MG63 (cell line): Measurements from ENCODE around the gene EFNA3. TPM values are rescaled to one million over a fixed set of nuclear protein-coding genes. Genes with fewer than 3 reads are reported as not detected.

ENCODE experiments used
- DNase-seq: peaks from one replicate; pipeline ENCODE4 v3.0.0-alpha.2; 2020
- H3K27me3 ChIP-seq: fragments of 250-450 bp; sonication (Bioruptor Pico); 2 replicates; pipeline ENCODE4 v1.5.1; 2020; ENCODE audit warnings: mild to moderate bottlenecking, moderate library complexity
- H3K36me3 ChIP-seq: fragments of 250-450 bp; sonication (Bioruptor Pico); 2 replicates; pipeline ENCODE4 v1.5.1; 2020; ENCODE audit warnings: mild to moderate bottlenecking, moderate library complexity
- H3K4me3 ChIP-seq: fragments of 250-450 bp; sonication (Bioruptor Pico); 2 replicates; pipeline ENCODE4 v1.5.1; 2020; ENCODE audit warnings: mild to moderate bottlenecking, moderate library complexity
- H3K9me3 ChIP-seq: fragments of 250-450 bp; sonication (Bioruptor Pico); 2 replicates; pipeline ENCODE4 v1.5.1; 2020; ENCODE audit warnings: mild to moderate bottlenecking, moderate library complexity
- total RNA-seq: library from RNA; depleted of rRNA; stranded (reverse); fragments of >200 nt; shearing (Covaris generic); gene quantifications from 2 replicates; pipeline ENCODE4 v1.2.3, GENCODE V29; 2014; ENCODE audit warnings: low replicate concordance

EFNA3 gene
- total RNA-seq, 1 experiment from 2014 or later, result 3.0 TPM

- H3K36me3 ChIP-seq, result no peaks in the 10 kb centered on the region
- H3K9me3 ChIP-seq, result no peaks in the 10 kb centered on the region
- H3K4me3 ChIP-seq, result no peak overlapping the region
- no peak for DNase-seq
- no peaks in the 10 kb centered on the region for H3K27me3 ChIP-seq
These were observed 34.8 kb upstream of the EFNA3 start for GRCh38 chr1:155043793-155044192.

GRCh38 chr1:155044365-155044764 is 34.3 kb upstream of the EFNA3 start:
- no peaks in the 10 kb centered on the region for H3K27me3 ChIP-seq
- no peak for DNase-seq
- H3K36me3 ChIP-seq, result no peaks in the 10 kb centered on the region
- H3K9me3 ChIP-seq, result no peaks in the 10 kb centered on the region
- no peak overlapping the region for H3K4me3 ChIP-seq

GRCh38 chr1:155044812-155045657 is 33.6 kb upstream of the EFNA3 start:
- DNase-seq, result peak; percentile 91

GRCh38 chr1:155048449-155049334 is 29.9 kb upstream of the EFNA3 start:
- DNase-seq, result no peak
- no peaks in the 10 kb centered on the region for H3K9me3 ChIP-seq

More at GRCh38 chr1:155044812-155045657, 33.6 kb upstream of the EFNA3 start:
- H3K27me3 ChIP-seq, result no peaks in the 10 kb centered on the region
- H3K9me3 ChIP-seq, result no peaks in the 10 kb centered on the region
- H3K4me3 ChIP-seq, result no peak overlapping the region
- no peaks in the 10 kb centered on the region for H3K36me3 ChIP-seq

GRCh38 chr1:155049651-155050559 is 28.7 kb upstream of the EFNA3 start:
- H3K4me3 ChIP-seq, result peak overlapping the region; percentile 75
- DNase-seq, result peak; percentile 62
- peaks cover 25% of the 10 kb centered on the region for H3K36me3 ChIP-seq
- H3K27me3 ChIP-seq, result no peaks in the 10 kb centered on the region
- H3K9me3 ChIP-seq, result no peaks in the 10 kb centered on the region

More at GRCh38 chr1:155048449-155049334, 29.9 kb upstream of the EFNA3 start:
- Histone ChIP-seq H3K36me3 (peaks cover 13% of the 10 kb centered on the region), H3K27me3 (no peaks in the 10 kb centered on the region), H3K4me3 (no peak overlapping the region)

- Histone ChIP-seq H3K27me3 (no peaks in the 10 kb centered on the region), H3K9me3 (no peaks in the 10 kb centered on the region), H3K36me3 (peaks cover 32% of the 10 kb centered on the region), H3K4me3 (peak within 1 kb of the TSS; percentile 75)
- DNase-seq, result peak; percentile 87
These were observed 27.9 kb upstream of the EFNA3 start, which contains the start of gene ADAM15 for GRCh38 chr1:155050560-155051341. Gene ADAM15, plus strand, starts transcription at chr1:155051316. Its CDS starts 71 bp downstream, at chr1:155051387.

GRCh38 chr1:155051342-155051776 is 27.3 kb upstream of the EFNA3 start:
- Histone ChIP-seq H3K9me3 (no peaks in the 10 kb centered on the region), H3K27me3 (no peaks in the 10 kb centered on the region), H3K36me3 (peaks cover 38% of the 10 kb centered on the region), H3K4me3 (peak overlapping the region; percentile 75)
- DNase-seq, result peak; percentile 23

GRCh38 chr1:155051777-155052398 is 26.7 kb upstream of the EFNA3 start:
- DNase-seq, result peak; percentile 81
- Histone ChIP-seq H3K27me3 (no peaks in the 10 kb centered on the region), H3K9me3 (no peaks in the 10 kb centered on the region), H3K36me3 (peaks cover 43% of the 10 kb centered on the region), H3K4me3 (peak overlapping the region; percentile 75)

GRCh38 chr1:155052439-155053395 is 25.9 kb upstream of the EFNA3 start:
- Histone ChIP-seq H3K4me3 (peak overlapping the region; percentile 75), H3K36me3 (peaks cover 52% of the 10 kb centered on the region), H3K27me3 (no peaks in the 10 kb centered on the region), H3K9me3 (no peaks in the 10 kb centered on the region)
- no peak for DNase-seq

GRCh38 chr1:155053531-155054105 is 25.0 kb upstream of the EFNA3 start:
- Histone ChIP-seq H3K36me3 (peaks cover 61% of the 10 kb centered on the region), H3K9me3 (no peaks in the 10 kb centered on the region), H3K4me3 (no peak overlapping the region), H3K27me3 (no peaks in the 10 kb centered on the region)
- no peak for DNase-seq

GRCh38 chr1:155057104-155057503 is 21.5 kb upstream of the EFNA3 start:
- Histone ChIP-seq H3K4me3 (no peak overlapping the region), H3K9me3 (no peaks in the 10 kb centered on the region), H3K36me3 (peaks cover 78% of the 10 kb centered on the region), H3K27me3 (no peaks in the 10 kb centered on the region)
- no peak for DNase-seq

GRCh38 chr1:155057788-155058211 is 20.8 kb upstream of the EFNA3 start:
- Histone ChIP-seq H3K27me3 (no peaks in the 10 kb centered on the region), H3K36me3 (peaks cover 79% of the 10 kb centered on the region), H3K9me3 (no peaks in the 10 kb centered on the region), H3K4me3 (no peak overlapping the region)
- DNase-seq, result no peak

GRCh38 chr1:155060736-155061135 is 17.9 kb upstream of the EFNA3 start:
- H3K4me3 ChIP-seq, result no peak overlapping the region
- H3K27me3 ChIP-seq, result no peaks in the 10 kb centered on the region
- H3K9me3 ChIP-seq, result no peaks in the 10 kb centered on the region
- DNase-seq, result no peak
- peaks cover 57% of the 10 kb centered on the region for H3K36me3 ChIP-seq
